ENCODE data around the gene COLEC12. TPM values are rescaled to one million over a fixed set of nuclear protein-coding genes. Genes with fewer than 3 reads are reported as not detected.

COLEC12 gene
- total RNA-seq, 4 donors from 2014 or later: 1.4 to 12.2 (median 4.0) TPM

GRCh38 chr18:421247-422155, 79.0 kb downstream of the COLEC12 start:
- DNase-seq: no peak
- Histone ChIP-seq H3K4me1 (peaks cover 0 to 31% (median 0%) of the 10 kb centered on the region in 3 donors), H3K4me3 (no peak overlapping the region), H3K36me3 (no peaks in the 10 kb centered on the region), H3K27ac (peak overlapping the region in 2 of 4 donors; percentile 41 to 67), H3K9me3 (no peaks in the 10 kb centered on the region), H3K27me3 (no peaks in the 10 kb centered on the region)
- 20 to 24% methylated on average over 6 of the region's 6 CpGs for WGBS, 2 donors
- intact Hi-C loops (cut with DNase I): no loop called here
- TF ChIP-seq, protein P1, sequence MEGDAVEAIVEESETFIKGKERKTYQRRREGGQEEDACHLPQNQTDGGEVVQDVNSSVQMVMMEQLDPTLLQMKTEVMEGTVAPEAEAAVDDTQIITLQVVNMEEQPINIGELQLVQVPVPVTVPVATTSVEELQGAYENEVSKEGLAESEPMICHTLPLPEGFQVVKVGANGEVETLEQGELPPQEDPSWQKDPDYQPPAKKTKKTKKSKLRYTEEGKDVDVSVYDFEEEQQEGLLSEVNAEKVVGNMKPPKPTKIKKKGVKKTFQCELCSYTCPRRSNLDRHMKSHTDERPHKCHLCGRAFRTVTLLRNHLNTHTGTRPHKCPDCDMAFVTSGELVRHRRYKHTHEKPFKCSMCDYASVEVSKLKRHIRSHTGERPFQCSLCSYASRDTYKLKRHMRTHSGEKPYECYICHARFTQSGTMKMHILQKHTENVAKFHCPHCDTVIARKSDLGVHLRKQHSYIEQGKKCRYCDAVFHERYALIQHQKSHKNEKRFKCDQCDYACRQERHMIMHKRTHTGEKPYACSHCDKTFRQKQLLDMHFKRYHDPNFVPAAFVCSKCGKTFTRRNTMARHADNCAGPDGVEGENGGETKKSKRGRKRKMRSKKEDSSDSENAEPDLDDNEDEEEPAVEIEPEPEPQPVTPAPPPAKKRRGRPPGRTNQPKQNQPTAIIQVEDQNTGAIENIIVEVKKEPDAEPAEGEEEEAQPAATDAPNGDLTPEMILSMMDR (IDR thresholded peaks at IDR 0.05): no peak
- no peak for TF ChIP-seq POLR2A (IDR thresholded peaks at IDR 0.05)

GRCh38 chr18:420661-421246, 79.7 kb downstream of the COLEC12 start:
- no peak for DNase-seq
- peak overlapping the region in 2 of 4 donors; percentile 41 to 67 for H3K27ac ChIP-seq
- 55 to 88% methylated on average over 3 of the region's 3 CpGs for WGBS, 2 donors

GRCh38 chr18:419541-420175, 80.8 kb downstream of the COLEC12 start:
- intact Hi-C loops (cut with DNase I): no loop called here
- WGBS, 2 donors: 59 to 62% methylated on average over 4 to 5 of the region's 5 CpGs
- no peaks in the 10 kb centered on the region for H3K27me3 ChIP-seq
- no peaks in the 10 kb centered on the region for H3K36me3 ChIP-seq
- DNase-seq: no peak
- TF ChIP-seq, protein P1 (IDR thresholded peaks at IDR 0.05): no peak
- no peak for TF ChIP-seq POLR2A (IDR thresholded peaks at IDR 0.05)
- no peak overlapping the region for H3K27ac ChIP-seq
- no peaks in the 10 kb centered on the region for H3K9me3 ChIP-seq
- peaks cover 0 to 22% (median 0%) of the 10 kb centered on the region in 3 donors for H3K4me1 ChIP-seq
- no peak overlapping the region for H3K4me3 ChIP-seq

More at GRCh38 chr18:420661-421246, 79.7 kb downstream of the COLEC12 start:
- Histone ChIP-seq H3K27me3 (no peaks in the 10 kb centered on the region), H3K4me1 (peaks cover 0 to 31% (median 0%) of the 10 kb centered on the region in 3 donors), H3K4me3 (no peak overlapping the region), H3K36me3 (no peaks in the 10 kb centered on the region), H3K9me3 (no peaks in the 10 kb centered on the region)
- intact Hi-C loops (cut with DNase I): no loop called here
- TF ChIP-seq, protein P1 (IDR thresholded peaks at IDR 0.05): no peak
- TF ChIP-seq POLR2A (IDR thresholded peaks at IDR 0.05): no peak

GRCh38 chr18:417495-417894, 83.0 kb downstream of the COLEC12 start:
- intact Hi-C loops (cut with DNase I): no loop called here
- Histone ChIP-seq H3K4me3 (no peak overlapping the region), H3K9me3 (no peaks in the 10 kb centered on the region), H3K36me3 (no peaks in the 10 kb centered on the region), H3K4me1 (peaks cover 0 to 11% (median 0%) of the 10 kb centered on the region in 3 donors), H3K27ac (peak overlapping the region in 1 of 4 donors; percentile 49), H3K27me3 (no peaks in the 10 kb centered on the region)
- 63 to 85% methylated on average over 5 of the region's 5 CpGs for WGBS, 2 donors
- TF ChIP-seq, protein P1 (IDR thresholded peaks at IDR 0.05): no peak
- TF ChIP-seq POLR2A (IDR thresholded peaks at IDR 0.05): no peak
- DNase-seq: no peak
